H9 (cell line): ENCODE results near the gene TCF7L2. TPM values are rescaled to one million over a fixed set of nuclear protein-coding genes. Genes with fewer than 3 reads are reported as not detected.

Source experiments
- DNase-seq: peaks from one replicate; pipeline ENCODE4 v3.0.0-alpha.2; 2017
- H2AFZ ChIP-seq: one replicate; pipeline ENCODE4 v1.6.1; 2013; ENCODE audit warnings: mild to moderate bottlenecking, low read length, control low read depth, moderate library complexity
- H2AK5ac ChIP-seq: 2 replicates; pipeline ENCODE4 v1.6.1; 2013; ENCODE audit warnings: low read length, control low read depth, mixed read lengths; ENCODE audit not compliant: insufficient read length
- H2BK120ac ChIP-seq: one replicate; pipeline ENCODE4 v1.6.1; 2013; ENCODE audit warnings: low read depth, mild to moderate bottlenecking, low read length, control low read depth, inconsistent platforms; ENCODE audit not compliant: poor library complexity, severe bottlenecking
- H2BK12ac ChIP-seq: 2 replicates; pipeline ENCODE4 v1.6.1; 2013; ENCODE audit warnings: low read length, control low read depth, mixed read lengths, low read depth; ENCODE audit not compliant: insufficient read length
- H2BK15ac ChIP-seq: 2 replicates; pipeline ENCODE4 v1.6.1; 2013; ENCODE audit warnings: low read depth, low read length, control low read depth
- H2BK20ac ChIP-seq: one replicate; pipeline ENCODE4 v1.6.1; 2013; ENCODE audit warnings: low read depth, mild to moderate bottlenecking, low read length, control low read depth, inconsistent platforms; ENCODE audit not compliant: poor library complexity, severe bottlenecking
- H2BK5ac ChIP-seq: 2 replicates; pipeline ENCODE4 v1.6.1; 2013; ENCODE audit warnings: low read length, control low read depth, mixed read lengths; ENCODE audit not compliant: insufficient read length
- H3K14ac ChIP-seq: 2 replicates; pipeline ENCODE4 v1.6.1; 2013; ENCODE audit warnings: low read length, control low read depth; ENCODE audit not compliant: insufficient read depth
- H3K18ac ChIP-seq: 2 replicates; pipeline ENCODE4 v1.6.1; 2013; ENCODE audit warnings: low read depth, mild to moderate bottlenecking, mixed read lengths, low read length, control low read depth; ENCODE audit not compliant: insufficient read length
- H3K23ac ChIP-seq: 2 replicates; pipeline ENCODE4 v1.6.1; 2013; ENCODE audit warnings: low read length, control low read depth, mixed read lengths, low read depth; ENCODE audit not compliant: insufficient read length
- H3K23me2 ChIP-seq: 2 replicates; pipeline ENCODE4 v1.6.1; 2013; ENCODE audit warnings: low read depth, mild to moderate bottlenecking, mixed read lengths, low read length, control low read depth; ENCODE audit not compliant: insufficient read length, poor library complexity, severe bottlenecking
- H3K27ac ChIP-seq: 2 replicates; pipeline ENCODE4 v1.5.1; 2013; ENCODE audit warnings: low read length, control low read depth, mixed read lengths, low read depth; ENCODE audit not compliant: insufficient read length
- H3K27me3 ChIP-seq: 2 replicates; pipeline ENCODE4 v1.6.1; 2013; ENCODE audit warnings: low read length, control low read depth, inconsistent platforms; ENCODE audit not compliant: insufficient read depth
- H3K4ac ChIP-seq: 2 replicates; pipeline ENCODE4 v1.6.1; 2013; ENCODE audit warnings: low read depth, mild to moderate bottlenecking, control low read depth, inconsistent platforms, low read length, moderate library complexity
- H3K4me1 ChIP-seq: 2 replicates; pipeline ENCODE4 v1.6.1; 2013; ENCODE audit warnings: low read length, control low read depth, inconsistent platforms; ENCODE audit not compliant: insufficient read depth
- H3K4me2 ChIP-seq: 2 replicates; pipeline ENCODE4 v1.6.1; 2013; ENCODE audit warnings: low read length, control low read depth, mixed read lengths; ENCODE audit not compliant: insufficient read length, insufficient read depth
- H3K56ac ChIP-seq: 2 replicates; pipeline ENCODE4 v1.6.1; 2013; ENCODE audit warnings: low read depth, mild to moderate bottlenecking, mixed read lengths, low read length, control low read depth; ENCODE audit not compliant: insufficient read length
- H3K79me1 ChIP-seq: 2 replicates; pipeline ENCODE4 v1.6.1; 2013; ENCODE audit warnings: low read depth, mild to moderate bottlenecking, moderate library complexity, low read length, control low read depth, inconsistent platforms; ENCODE audit not compliant: insufficient read depth, poor library complexity, severe bottlenecking
- H3K79me2 ChIP-seq: 2 replicates; pipeline ENCODE4 v1.6.1; 2013; ENCODE audit warnings: low read length, control low read depth, inconsistent platforms; ENCODE audit not compliant: insufficient read depth
- H3K9ac ChIP-seq: 2 replicates; pipeline ENCODE4 v1.6.1; 2013; ENCODE audit warnings: low read length, control low read depth, mixed read lengths; ENCODE audit not compliant: insufficient read length; ENCODE audit errors: extremely low read depth
- H3K9me3 ChIP-seq: one replicate; pipeline ENCODE4 v1.6.1; 2013; ENCODE audit warnings: low read depth, low read length, inconsistent platforms; ENCODE audit not compliant: control insufficient read depth
- H3T11ph ChIP-seq: one replicate; pipeline ENCODE4 v1.6.1; 2013; ENCODE audit warnings: mild to moderate bottlenecking, low read length, control low read depth, inconsistent platforms
- H4K20me1 ChIP-seq: one replicate; pipeline ENCODE4 v1.6.1; 2013; ENCODE audit not compliant: control insufficient read depth, insufficient read length, insufficient read depth
- H4K5ac ChIP-seq: 2 replicates; pipeline ENCODE4 v1.6.1; 2013; ENCODE audit warnings: low read depth, mild to moderate bottlenecking, mixed read lengths, low read length, control low read depth; ENCODE audit not compliant: insufficient read length
- H4K8ac ChIP-seq: replicated peaks from 2 replicates; pipeline ENCODE4 v1.6.1; 2013; ENCODE audit warnings: low read length, control low read depth, mixed read lengths, low read depth; ENCODE audit not compliant: insufficient read length
- H4K91ac ChIP-seq: 2 replicates; pipeline ENCODE4 v1.6.1; 2013; ENCODE audit warnings: low read depth, mild to moderate bottlenecking, moderate library complexity, mixed read lengths, low read length, control low read depth; ENCODE audit not compliant: insufficient read length
- H3K27ac Mint-ChIP-seq, 3 experiments: 2 replicates in 2 of 3; 3 replicates in 1 of 3; pipeline ENCODE4 v1.8.0; 2020 to 2021; ENCODE audit warnings: mixed read lengths in 3 of 3, mild to moderate bottlenecking in 1 of 3, moderate library complexity in 1 of 3
- H3K27me3 Mint-ChIP-seq: 2 replicates; pipeline ENCODE4 v1.8.0; 2021; ENCODE audit warnings: low read depth, mild to moderate bottlenecking, moderate library complexity, mixed read lengths
- H3K36me3 Mint-ChIP-seq, 3 experiments: 2 replicates in 2 of 3; 3 replicates in 1 of 3; pipeline ENCODE4 v1.8.0; 2020 to 2021; ENCODE audit warnings: low read depth in 3 of 3, mixed read lengths in 3 of 3; ENCODE audit not compliant: insufficient read depth in 1 of 3
- H3K4me1 Mint-ChIP-seq, 2 experiments: 2 replicates each; pipeline ENCODE4 v1.8.0; 2020; ENCODE audit warnings: mixed read lengths in 2 of 2
- H3K4me3 Mint-ChIP-seq, 2 experiments: 2 replicates in 1 of 2; 3 replicates in 1 of 2; pipeline ENCODE4 v1.8.0; 2020 to 2021; ENCODE audit warnings: mild to moderate bottlenecking in 2 of 2, mixed read lengths in 2 of 2, moderate library complexity in 1 of 2
- H3K9me3 Mint-ChIP-seq, 2 experiments: 2 replicates in 1 of 2; 3 replicates in 1 of 2; pipeline ENCODE4 v1.8.0; 2020; ENCODE audit warnings: mild to moderate bottlenecking in 2 of 2, mixed read lengths in 2 of 2, moderate library complexity in 1 of 2
- CTCF ChIP-seq: fragments of 200-600 bp; sonication (generic); conservative IDR thresholded peaks from 3 replicates; pipeline ENCODE4 v1.8.0; 2021; ENCODE audit warnings: antibody characterized with exemption, mild to moderate bottlenecking
- WGBS: extraction: QIAGEN DNeasy Blood & Tissue Kit; methylation state at CpG from one replicate; pipeline ENCODE4 v1.1.7; 2013; ENCODE audit warnings: missing lambda C conversion rate, low lambda C conversion rate, mixed read lengths; ENCODE audit not compliant: insufficient read length; ENCODE audit errors: extremely low coverage; 5-methylcytosine and 5-hydroxymethylcytosine counted together
- total RNA-seq: library from RNA; stranded (reverse); gene quantifications from 2 replicates; pipeline ENCODE4 v1.2.1, GENCODE V29; 2021

Gene TCF7L2
- total RNA-seq, 1 experiment from 2014 or later = 71.1 TPM

- Histone ChIP-seq H3K56ac (no peak overlapping the region), H3K23ac (no peak overlapping the region), H4K20me1 (no peaks in the 10 kb centered on the region), H3K9ac (no peak overlapping the region), H3K79me2 (peaks cover 36% of the 10 kb centered on the region; the same call in 1 of the 2 replicates), H3K9me3 (no peaks in the 10 kb centered on the region), H3K14ac (no peak overlapping the region; the same call in 1 of the 2 replicates), H3K4me2 (peak overlapping the region; percentile 4), H2BK5ac (no peak overlapping the region), H2AK5ac (no peak overlapping the region), H4K91ac (no peak overlapping the region), H2BK12ac (no peak overlapping the region), H2AFZ (no peak overlapping the region), H2BK20ac (no peak overlapping the region), H3K4ac (no peak overlapping the region), H3K4me1 (peaks cover 31% of the 10 kb centered on the region; the same call in 1 of the 2 replicates), H3K27me3 (no peaks in the 10 kb centered on the region), H2BK120ac (no peak overlapping the region), H3T11ph (no peak overlapping the region), H4K5ac (no peak overlapping the region), H4K8ac (no peak overlapping the region), H2BK15ac (no peak overlapping the region), H3K18ac (no peak overlapping the region), H3K27ac (peak overlapping the region; percentile 18), H3K79me1 (peaks cover 11% of the 10 kb centered on the region), H3K23me2 (no peaks in the 10 kb centered on the region)
- Mint-ChIP-seq H3K27ac (no peak overlapping the region), H3K4me1 (peaks cover 19 to 47% of the 10 kb centered on the region in 2 experiments), H3K27me3 (no peaks in the 10 kb centered on the region), H3K4me3 (no peak overlapping the region), H3K36me3 (peaks cover 0 to 17% (median 9%) of the 10 kb centered on the region in 3 experiments; a peak in 5 of 7 replicates), H3K9me3 (no peaks in the 10 kb centered on the region)
- no peak for TF ChIP-seq CTCF
- no peak for DNase-seq
- WGBS = no CpG with 5 or more reads among the region's 6 CpGs
Measured at GRCh38 chr10:113057948-113058522, 108.0 kb downstream of the TCF7L2 start.
